CD4-positive, alpha-beta T cell treated with Interleukin-1 beta for 1 hour (primary cell): ENCODE data around the gene TNFAIP2.

ENCODE experiments used
- DNase-seq, 2 donors: peaks; one replicate each; pipeline ENCODE4 v3.0.0-alpha.2; 2020 to 2022

TNFAIP2 gene, protein sequence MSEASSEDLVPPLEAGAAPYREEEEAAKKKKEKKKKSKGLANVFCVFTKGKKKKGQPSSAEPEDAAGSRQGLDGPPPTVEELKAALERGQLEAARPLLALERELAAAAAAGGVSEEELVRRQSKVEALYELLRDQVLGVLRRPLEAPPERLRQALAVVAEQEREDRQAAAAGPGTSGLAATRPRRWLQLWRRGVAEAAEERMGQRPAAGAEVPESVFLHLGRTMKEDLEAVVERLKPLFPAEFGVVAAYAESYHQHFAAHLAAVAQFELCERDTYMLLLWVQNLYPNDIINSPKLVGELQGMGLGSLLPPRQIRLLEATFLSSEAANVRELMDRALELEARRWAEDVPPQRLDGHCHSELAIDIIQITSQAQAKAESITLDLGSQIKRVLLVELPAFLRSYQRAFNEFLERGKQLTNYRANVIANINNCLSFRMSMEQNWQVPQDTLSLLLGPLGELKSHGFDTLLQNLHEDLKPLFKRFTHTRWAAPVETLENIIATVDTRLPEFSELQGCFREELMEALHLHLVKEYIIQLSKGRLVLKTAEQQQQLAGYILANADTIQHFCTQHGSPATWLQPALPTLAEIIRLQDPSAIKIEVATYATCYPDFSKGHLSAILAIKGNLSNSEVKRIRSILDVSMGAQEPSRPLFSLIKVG

DNA sequence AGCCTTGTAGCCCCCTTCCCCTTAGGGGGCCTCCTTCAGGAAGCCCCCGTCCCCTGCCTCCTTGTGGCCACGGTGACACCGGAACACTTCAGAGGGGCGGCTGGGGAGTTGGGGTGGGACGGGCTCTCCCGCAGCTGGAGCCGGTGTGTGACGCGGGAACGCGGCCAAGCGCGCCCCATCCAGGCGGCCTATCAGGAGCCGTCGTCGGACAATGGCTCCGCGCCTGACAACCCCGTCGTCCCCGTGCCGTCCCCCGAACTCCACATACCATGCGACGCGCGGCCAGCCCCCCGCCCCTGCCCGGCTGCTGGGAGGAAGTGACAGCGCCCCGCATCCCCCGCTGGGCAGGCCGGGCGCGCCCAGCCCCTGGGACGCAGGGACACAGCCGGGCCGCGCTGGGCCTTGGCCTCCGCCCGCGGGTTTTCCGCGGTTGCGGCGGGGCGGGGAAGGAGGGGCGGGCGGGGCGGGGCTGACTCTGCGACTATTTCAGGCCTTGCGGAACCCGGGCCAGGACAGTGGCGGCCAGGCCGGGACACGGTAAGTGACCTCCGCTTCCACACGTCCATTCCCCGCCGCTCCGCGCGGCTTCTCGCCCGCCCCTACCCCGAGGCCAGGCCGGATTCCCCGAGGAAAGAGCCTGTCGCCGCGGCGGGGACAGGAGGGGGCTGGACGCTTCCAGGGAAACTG, at the start of gene TNFAIP2:
Gene TNFAIP2, plus strand, starts transcription at position 515 of the 687 bp plus-strand sequence. CDS start 2,997 bp downstream, outside the sequence.
- DNase-seq = peak in 1 of 2 donors; percentile 57

DNA sequence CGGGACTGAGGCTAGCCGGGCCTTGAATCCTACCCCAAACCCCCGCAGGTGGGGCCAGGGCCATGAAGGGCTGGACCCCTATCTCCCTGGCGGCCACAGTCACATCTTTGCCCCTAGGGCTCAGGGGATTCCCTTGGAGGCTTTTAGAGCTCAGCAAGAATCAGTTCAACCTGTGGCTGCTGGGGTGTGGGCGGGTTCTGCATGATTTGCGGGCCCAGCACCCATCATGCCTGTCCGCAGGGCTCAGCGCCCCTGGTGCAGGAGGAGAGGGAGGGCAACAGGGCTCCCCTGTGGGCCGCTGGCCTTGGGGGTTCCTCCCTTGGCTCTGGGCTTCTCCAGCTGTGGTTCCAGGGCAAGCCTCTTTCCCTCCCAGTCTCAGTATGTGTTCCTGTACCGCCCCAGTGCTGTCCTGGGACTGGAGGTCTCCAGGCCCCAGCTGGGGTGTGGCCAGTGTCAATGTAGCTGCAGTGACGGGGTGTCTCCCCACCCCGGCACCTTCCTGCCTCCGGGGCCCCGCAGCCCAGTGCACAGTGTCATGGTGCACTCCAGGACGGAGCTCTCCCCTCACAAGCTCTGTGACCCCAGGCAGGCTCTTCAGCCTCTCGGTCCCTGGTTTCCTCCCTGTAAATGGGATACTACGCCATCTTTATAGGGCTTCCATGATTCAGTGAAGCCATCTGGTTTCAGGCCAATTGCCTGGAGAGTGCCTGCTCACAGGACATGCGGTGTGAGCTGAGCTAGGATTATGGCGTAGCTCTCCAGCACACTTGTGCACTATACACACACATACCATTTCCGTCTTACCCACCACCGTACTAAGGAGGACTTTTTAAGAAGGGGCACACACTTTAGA, 49.2 kb upstream of the TNFAIP2 start:
- no peak for DNase-seq

DNA sequence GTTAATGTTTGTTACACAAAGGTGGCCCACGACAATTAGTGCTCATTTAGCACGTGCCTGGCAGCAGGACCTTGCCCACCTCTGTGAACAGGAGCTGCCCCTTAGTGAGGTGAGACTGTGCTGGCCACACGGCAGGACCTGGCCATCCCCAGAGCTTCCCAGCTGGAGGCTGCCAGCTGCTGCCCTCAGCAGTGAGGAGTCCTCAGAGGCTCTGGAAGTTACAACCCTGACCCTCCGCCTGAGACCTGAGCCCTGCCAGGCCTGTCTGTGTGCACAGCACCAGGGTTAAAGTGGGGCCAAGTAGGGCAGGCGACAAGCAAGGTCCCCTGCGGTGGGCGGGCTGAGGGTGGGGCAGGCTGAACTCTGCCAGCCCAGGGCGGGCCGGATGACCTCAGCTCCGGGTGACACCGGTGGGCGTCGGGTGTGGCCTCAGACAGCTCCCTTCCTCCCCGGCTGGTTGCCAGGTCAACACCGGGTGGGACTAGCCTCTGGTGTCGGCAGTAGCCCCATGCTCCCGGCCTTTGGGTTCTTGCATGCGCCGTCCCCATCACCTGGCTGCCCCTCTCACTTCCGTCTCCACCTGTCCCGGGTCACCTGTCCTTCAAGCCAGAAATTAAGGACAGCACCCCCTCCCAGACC, 48.4 kb upstream of the TNFAIP2 start:
- DNase-seq = peak in 1 of 2 donors; percentile 33

- DNase-seq = peak; percentile 78 to 80
These were observed 44.9 kb upstream of the TNFAIP2 start for GRCh38 chr14:103078420-103078749.

DNA sequence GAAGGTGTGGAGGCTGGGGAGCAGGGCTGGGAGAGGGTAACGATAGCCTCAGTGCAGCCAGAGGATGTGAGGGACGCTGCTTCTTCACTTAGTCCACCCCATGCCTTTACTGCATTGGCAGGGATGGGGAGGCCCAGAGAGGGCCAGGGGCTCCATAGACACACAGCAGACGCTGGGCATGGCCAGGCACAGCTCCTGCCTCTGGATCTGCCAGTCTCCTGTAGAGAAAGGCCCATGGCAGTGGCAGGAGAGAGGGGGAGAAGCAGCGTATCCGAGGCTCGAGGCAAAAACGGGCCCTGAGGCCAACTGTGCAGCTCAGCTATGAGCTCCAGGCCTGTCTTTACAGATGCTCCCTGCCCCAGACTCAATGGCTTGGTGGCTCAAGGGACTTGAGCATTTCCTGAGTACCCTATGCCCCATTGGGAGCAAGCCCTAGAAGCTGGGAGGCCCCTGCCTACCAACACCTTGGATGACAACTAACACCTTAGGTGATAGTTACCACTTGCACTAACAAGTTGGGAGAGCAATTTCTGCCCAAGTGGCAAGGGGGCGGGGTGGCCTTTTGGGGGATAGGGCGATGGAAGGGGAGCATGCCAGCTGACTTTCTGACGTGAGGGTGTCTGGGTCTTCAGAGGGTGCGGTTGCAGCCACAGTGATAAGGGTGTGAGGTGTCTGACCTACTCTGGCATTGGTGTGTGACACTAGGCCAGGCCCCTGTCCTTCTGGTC, 44.2 kb upstream of the TNFAIP2 start:
- DNase-seq = no peak

DNA sequence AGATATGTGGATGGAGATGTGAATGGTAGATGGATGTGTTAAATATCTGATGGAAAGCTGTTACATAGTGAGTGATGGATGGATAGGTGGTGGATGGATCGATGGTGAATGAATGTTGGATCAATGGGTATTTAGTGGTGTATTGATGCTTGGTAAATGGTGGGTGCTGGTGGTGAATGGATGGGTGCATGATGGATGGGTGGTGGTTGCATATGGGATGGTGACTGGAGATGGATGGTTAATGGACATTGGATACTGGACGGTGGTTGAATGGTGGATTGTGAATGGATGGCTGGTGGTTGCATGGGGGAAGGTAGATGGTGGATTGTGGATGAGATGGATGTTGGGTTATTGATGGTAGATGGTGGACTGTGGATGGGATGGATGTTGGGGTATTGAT, 41.3 kb upstream of the TNFAIP2 start:
- no peak for DNase-seq

DNA sequence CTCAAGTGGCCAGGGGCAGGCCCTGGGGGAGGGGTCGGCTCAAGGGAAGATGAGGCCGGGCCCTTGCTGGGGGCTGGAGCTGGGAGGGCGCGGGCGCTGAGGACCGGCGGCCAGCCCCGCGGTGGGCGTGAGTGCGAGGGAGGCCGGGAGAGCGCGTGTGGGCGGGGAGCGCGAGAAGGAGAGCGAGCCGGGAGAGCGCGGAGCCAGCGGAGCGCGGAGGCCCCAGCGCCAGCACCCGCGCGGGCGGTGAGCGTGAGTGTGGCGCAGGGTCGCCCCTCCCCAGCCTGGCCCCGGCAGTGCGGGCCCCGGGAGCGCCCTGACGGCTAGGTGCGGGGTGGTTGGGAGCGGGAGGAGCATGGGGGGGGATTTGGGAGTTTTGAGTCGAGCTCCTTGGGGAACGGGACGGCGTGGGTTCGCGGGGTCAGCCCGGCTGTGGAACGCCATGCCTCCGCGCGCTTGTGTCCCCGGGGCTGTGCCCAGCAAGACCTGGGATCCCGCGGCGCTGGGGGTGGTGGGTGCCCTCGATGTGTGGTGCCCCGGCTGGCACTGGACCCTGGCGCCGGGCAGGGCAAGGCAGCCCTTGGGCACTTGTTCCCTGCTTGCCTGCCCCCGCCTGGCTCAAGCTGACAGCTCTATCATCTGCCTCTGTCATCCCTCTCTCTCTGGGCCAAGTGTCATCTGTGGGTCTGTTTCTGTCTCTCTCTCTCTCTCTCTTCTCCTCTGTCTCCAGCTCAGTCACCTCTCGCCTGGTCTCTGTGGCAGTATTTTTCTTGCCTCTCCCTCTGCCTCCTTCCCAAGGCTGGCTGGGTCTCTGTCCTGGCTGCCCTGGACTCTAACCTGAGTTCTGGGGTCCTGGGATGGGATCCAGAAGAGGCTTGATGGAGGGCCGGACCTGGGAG, 39.0 kb upstream of the TNFAIP2 start, which contains the start of gene LBHD2:
Gene LBHD2, plus strand, starts transcription at position 190 of the 899 bp plus-strand sequence. CDS start 1,803 bp downstream, outside the sequence.
- no peak for DNase-seq

DNA sequence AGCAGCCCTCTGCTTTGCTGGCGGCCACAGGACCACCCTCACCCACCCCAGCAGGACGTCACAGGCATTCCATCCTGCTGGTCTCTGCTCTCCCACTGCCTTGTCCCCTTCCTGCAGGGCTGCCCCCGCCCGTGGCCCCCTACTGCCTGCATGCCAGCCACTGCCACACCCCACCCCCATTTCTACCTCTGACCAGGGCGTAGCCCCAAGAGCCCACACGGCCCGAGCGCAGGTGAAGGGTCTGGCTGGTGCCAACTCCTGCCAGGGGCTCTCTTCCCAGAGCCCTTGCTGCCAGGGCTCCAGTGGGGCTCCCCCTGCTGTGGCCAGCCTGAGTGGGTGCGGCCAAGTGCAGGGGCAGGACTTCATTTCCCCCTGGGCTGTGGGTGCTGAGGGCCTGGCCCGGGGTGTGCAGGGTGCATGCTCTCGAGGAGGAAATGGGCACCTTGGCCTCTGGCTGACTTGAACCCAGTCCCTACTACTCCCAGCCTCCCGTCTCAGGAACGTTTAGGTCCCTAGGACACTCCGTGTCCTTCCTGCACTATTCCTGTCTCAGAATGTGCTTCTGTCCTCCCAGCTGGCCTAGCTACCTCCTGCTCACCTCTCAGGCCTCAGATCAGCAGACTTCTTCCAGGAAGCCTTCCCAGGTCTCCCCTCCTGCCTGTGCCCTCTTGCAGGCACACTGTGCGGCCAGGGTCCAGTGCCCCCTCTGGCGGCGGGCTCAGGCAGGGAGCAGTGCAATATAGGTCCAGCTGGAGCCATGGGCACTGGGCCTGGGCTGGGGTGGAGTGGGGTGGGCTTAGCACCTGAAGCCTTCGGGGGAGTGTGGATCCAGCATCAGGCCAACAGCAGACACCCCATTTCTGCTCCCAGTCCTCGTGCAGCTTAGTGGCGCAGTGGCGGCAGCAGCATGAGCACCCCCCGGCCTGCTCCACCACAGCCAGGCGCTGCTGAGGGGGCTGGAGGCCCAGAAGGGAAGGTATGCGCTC, 37.9 kb upstream of the TNFAIP2 start:
- DNase-seq = no peak

- no peak for DNase-seq
These were observed 36.4 kb upstream of the TNFAIP2 start for GRCh38 chr14:103086771-103087342.

GRCh38 chr14:103087343-103087835, 35.9 kb upstream of the TNFAIP2 start:
- no peak for DNase-seq

DNA sequence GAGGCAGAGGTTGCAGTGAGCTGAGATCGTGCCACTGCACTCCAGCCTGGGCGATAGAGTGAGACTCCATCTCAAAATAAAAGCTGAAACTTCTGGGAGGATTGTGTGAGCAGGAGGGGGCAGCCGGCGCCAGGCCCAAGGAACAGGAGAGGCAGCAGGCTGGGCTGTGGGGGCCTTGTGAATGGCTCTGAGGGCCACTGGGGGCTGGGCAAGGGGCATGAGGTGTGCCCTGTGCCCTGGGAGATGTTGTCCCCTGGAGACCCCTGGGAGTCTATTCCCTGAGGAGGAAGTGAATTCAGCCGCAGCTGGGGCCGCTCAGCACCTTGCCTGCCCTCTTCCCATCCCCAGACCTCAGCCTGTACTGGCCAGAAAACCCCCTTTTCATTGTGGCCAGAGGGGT, 34.3 kb upstream of the TNFAIP2 start:
- no peak for DNase-seq

DNA sequence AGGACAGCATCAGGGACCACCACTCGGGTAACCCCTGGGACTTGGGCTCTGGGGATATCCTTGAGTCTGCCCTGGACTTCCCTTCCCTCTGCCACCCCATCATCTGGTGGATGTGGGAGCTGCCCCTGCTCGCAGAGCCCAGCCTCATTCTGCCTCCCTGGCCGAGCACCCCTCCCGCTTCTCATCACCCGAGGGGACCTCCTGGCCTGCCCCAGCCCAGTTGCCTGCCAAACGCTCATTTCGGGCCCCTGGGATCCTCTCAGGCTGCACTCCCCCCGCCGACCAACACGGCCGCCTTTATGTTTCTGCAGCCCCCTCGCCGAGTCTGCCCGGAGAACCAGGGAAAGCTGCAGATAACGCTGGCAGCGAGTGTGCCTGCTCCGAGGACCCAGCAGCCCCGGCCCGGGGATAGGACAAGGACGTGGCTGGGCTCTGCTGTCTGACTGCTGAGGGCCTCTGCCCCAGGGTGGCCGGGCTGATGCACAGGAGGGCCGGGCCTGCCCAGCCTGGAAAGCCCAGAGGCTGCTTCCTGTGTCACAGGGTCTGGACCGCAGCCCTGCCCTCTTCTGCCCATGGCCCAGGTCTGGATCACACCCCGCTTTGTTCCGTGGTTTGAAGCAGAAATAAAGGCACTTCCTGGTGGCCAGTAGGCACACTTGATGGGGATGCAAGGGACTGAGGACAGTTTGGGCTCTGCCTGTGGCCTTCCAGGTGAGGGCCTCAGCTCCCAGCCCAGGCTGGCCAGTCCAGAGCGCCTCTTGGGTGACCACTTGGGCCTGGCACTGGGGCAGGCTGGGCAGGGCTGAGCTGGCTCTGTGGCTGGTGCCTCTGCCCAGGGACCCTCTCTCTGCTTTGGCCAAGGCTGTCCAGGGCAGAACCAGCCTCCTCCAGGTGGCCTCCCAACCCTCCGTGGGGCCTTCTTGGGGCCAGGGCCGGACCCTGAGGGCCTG, 33.6 kb upstream of the TNFAIP2 start:
- DNase-seq = no peak

GRCh38 chr14:103090481-103091020, 32.7 kb upstream of the TNFAIP2 start:
- DNase-seq = no peak

- DNase-seq = peak; percentile 79 to 80
These were observed 32.0 kb upstream of the TNFAIP2 start for GRCh38 chr14:103091041-103091882.

DNA sequence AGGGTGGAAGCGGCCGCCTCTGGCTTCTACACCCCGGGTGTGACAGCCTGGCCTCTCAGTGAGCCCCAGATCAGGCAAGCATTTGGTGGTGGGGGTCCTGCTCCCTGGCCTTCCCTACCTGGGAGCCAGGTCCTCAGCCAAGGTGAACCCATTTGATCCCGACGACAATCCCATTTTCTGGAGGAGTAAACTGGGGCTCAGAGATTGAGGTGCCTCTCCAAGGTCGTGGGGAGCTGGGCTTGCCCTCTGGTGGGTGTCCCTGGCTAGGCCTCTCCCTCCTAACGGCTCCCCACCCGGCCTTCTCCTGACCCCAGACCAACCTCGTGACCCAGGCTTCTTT, 31.4 kb upstream of the TNFAIP2 start:
- DNase-seq = no peak

GRCh38 chr14:103093856-103094405, 29.3 kb upstream of the TNFAIP2 start:
- DNase-seq = no peak
